Stimulated activated naive B cell treated with anti-CD40 and anti-IgM and Interleukin-4, amounts not matched to agents 10 μg/mL and 1 μg/mL and 100 μg/mL, for 72 hours (primary cell): ENCODE results near the gene CREB3L1.
A peak's percentile ranks its signal among the peaks of the same experiment; 100 is the strongest.

Experiments
- ATAC-seq, 2 donors: fragments of 150-1000 bp; cut with Tn5 transposase; replicated peaks; 2 replicates each; pipeline ENCODE4 v1.10.0; 2021; ENCODE audit warnings: moderate library complexity in 1 of 2
- DNase-seq: peaks from one replicate; pipeline ENCODE4 v3.0.0; 2021
- H3K27ac Mint-ChIP-seq: one replicate; pipeline ENCODE4 v1.8.0; 2022; ENCODE audit warnings: mild to moderate bottlenecking, mixed read lengths
- H3K27me3 Mint-ChIP-seq, 2 donors: one replicate each; pipeline ENCODE4 v1.8.0; 2022; ENCODE audit warnings: mixed read lengths in 2 of 2
- H3K36me3 Mint-ChIP-seq, 2 donors: one replicate each; pipeline ENCODE4 v1.8.0; 2022; ENCODE audit warnings: mixed read lengths in 2 of 2, mild to moderate bottlenecking in 1 of 2
- H3K4me1 Mint-ChIP-seq, 2 donors: one replicate each; pipeline ENCODE4 v1.8.0; 2022; ENCODE audit warnings: mixed read lengths in 2 of 2, mild to moderate bottlenecking in 1 of 2
- H3K4me3 Mint-ChIP-seq, 2 donors: one replicate each; pipeline ENCODE4 v1.8.0; 2022; ENCODE audit warnings: mild to moderate bottlenecking in 2 of 2, mixed read lengths in 2 of 2, moderate library complexity in 1 of 2
- H3K9me3 Mint-ChIP-seq, 2 donors: one replicate each; pipeline ENCODE4 v1.8.0; 2022; ENCODE audit warnings: mixed read lengths in 2 of 2, mild to moderate bottlenecking in 1 of 2

The CREB3L1 gene

GRCh38 chr11:46351148-46351547 lies 73.7 kb downstream of the CREB3L1 start:
- no peaks in the 10 kb centered on the region for H3K27me3 Mint-ChIP-seq
- ATAC-seq = no peak
- no peak for DNase-seq
- H3K36me3 Mint-ChIP-seq = peaks cover 4% of the 10 kb centered on the region in 2 donors
- peaks cover 40 to 65% of the 10 kb centered on the region in 2 donors for H3K4me1 Mint-ChIP-seq
- H3K4me3 Mint-ChIP-seq = no peak overlapping the region
- no peak overlapping the region for H3K27ac Mint-ChIP-seq
- no peaks in the 10 kb centered on the region for H3K9me3 Mint-ChIP-seq

DNA sequence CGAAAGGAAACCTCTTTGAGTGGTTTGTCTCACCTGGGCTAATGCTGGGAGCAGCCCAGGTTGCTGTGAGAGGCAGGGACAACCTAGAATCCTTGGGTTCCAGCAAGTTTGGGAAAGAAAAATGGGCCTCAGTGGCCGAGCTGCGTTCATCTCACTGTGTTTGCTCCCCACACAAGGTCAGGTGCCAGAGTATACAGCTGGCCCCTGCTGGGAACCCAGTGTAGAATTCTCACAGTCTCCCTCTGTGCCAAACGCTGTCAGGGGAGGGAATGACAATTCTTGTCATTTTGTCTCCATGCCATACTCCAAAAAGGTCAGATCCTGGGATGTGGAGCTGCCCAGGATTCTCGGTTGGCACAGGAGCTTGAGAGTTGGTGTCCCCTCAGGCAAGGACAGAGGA lies 74.1 kb downstream of the CREB3L1 start:
- H3K4me3 Mint-ChIP-seq = no peak overlapping the region
- ATAC-seq = no peak
- DNase-seq = no peak
- H3K27me3 Mint-ChIP-seq = no peaks in the 10 kb centered on the region
- peaks cover 38 to 61% of the 10 kb centered on the region in 2 donors for H3K4me1 Mint-ChIP-seq
- H3K36me3 Mint-ChIP-seq = peaks cover 4 to 8% of the 10 kb centered on the region in 2 donors
- H3K9me3 Mint-ChIP-seq = no peaks in the 10 kb centered on the region
- peak overlapping the region; percentile 70 for H3K27ac Mint-ChIP-seq

- Mint-ChIP-seq H3K36me3 (peaks cover 4 to 9% of the 10 kb centered on the region in 2 donors), H3K27me3 (no peaks in the 10 kb centered on the region), H3K4me3 (no peak overlapping the region), H3K27ac (peak overlapping the region; percentile 70), H3K4me1 (peaks cover 37 to 62% of the 10 kb centered on the region in 2 donors), H3K9me3 (no peaks in the 10 kb centered on the region)
- DNase-seq (no peak), ATAC-seq (no peak)
Observed at GRCh38 chr11:46352063-46352841, 74.8 kb downstream of the CREB3L1 start.

GRCh38 chr11:46353698-46354097 lies 76.2 kb downstream of the CREB3L1 start:
- DNase-seq = no peak
- Mint-ChIP-seq H3K4me3 (no peak overlapping the region), H3K4me1 (peaks cover 36 to 63% of the 10 kb centered on the region in 2 donors), H3K36me3 (peaks cover 4 to 9% of the 10 kb centered on the region in 2 donors), H3K9me3 (no peaks in the 10 kb centered on the region), H3K27me3 (no peaks in the 10 kb centered on the region), H3K27ac (peak overlapping the region; percentile 31)
- no peak for ATAC-seq

GRCh38 chr11:46356924-46357482 lies 79.5 kb downstream of the CREB3L1 start:
- Mint-ChIP-seq H3K27ac (no peak overlapping the region), H3K4me3 (no peak overlapping the region), H3K27me3 (no peaks in the 10 kb centered on the region), H3K36me3 (peaks cover 4 to 9% of the 10 kb centered on the region in 2 donors), H3K4me1 (peaks cover 31 to 56% of the 10 kb centered on the region in 2 donors), H3K9me3 (no peaks in the 10 kb centered on the region)
- no peak for ATAC-seq
- DNase-seq = no peak

DNA sequence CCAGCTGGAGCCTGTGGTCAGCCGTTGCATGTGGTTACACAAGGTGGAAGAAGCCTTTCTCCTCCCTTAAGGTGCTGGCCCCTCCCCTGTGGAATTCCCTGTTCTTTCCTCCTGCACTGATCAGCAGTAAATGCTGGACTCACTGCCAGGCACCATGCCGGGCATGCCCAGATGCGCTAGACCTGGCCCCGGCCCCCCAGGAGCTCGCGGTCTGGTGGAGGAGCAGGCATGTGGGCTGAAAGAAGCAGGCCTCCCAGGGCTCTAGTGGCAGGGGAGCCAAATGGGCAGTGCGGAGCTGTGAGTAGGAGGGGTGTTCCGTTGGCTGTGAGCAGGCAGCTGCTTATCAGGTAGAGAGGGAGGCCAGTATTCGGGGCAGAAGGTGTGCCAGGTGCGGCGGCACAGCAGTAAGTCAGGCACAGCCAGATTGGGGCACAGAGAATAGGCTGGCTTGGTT lies 80.0 kb downstream of the CREB3L1 start:
- peaks cover 4 to 9% of the 10 kb centered on the region in 2 donors for H3K36me3 Mint-ChIP-seq
- peaks cover 33 to 57% of the 10 kb centered on the region in 2 donors for H3K4me1 Mint-ChIP-seq
- H3K4me3 Mint-ChIP-seq = no peak overlapping the region
- no peaks in the 10 kb centered on the region for H3K27me3 Mint-ChIP-seq
- ATAC-seq (no peak), DNase-seq (no peak)
- no peak overlapping the region for H3K27ac Mint-ChIP-seq
- H3K9me3 Mint-ChIP-seq = no peaks in the 10 kb centered on the region

DNA sequence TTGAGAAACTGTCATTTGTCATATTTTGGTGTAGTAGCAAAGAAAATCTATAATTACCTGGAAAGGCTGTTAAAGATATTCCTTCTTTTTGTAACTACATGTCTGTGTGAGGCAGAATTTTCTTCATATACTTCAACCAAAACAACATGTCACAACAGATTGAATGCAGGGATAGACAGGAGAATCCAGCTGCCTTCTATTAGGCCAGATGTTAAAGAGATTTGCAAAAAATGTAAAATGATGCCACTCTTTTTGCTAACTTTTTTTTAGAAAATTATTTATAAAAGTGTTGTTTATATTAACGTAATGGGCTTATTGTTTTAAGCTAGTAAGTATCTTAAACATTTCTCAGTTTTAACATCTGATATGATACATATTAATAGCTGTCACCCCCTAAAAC lies 82.5 kb downstream of the CREB3L1 start:
- DNase-seq (no peak), ATAC-seq (no peak)
- Mint-ChIP-seq H3K4me1 (peaks cover 27 to 43% of the 10 kb centered on the region in 2 donors), H3K27me3 (no peaks in the 10 kb centered on the region), H3K27ac (no peak overlapping the region), H3K9me3 (no peaks in the 10 kb centered on the region), H3K4me3 (no peak overlapping the region), H3K36me3 (peaks cover 1 to 9% of the 10 kb centered on the region in 2 donors)

DNA sequence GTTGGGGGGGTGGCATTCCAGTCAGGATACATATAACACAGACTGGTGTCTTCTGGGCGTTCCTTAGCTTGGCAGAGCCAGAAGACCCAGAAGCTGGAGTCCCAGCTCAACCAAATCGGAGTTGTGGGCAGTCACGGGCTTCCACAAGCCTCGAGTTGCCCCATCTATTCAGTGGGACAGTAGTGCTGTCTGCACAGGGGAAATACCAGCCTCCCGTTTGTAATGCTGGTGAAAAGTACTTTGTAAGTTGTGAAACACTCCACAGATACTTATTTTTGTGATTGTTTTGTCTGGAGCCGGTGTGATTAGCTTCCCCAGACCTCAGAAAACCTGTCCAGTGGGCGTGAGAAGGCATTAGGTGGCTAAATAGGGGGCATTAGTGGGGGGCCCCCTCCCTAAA lies 83.4 kb downstream of the CREB3L1 start:
- Mint-ChIP-seq H3K27me3 (no peaks in the 10 kb centered on the region), H3K36me3 (peaks cover 0 to 7% of the 10 kb centered on the region in 2 donors), H3K4me1 (peaks cover 27 to 43% of the 10 kb centered on the region in 2 donors), H3K27ac (peak overlapping the region; percentile 84), H3K4me3 (peak overlapping the region; percentile 74 to 84), H3K9me3 (no peaks in the 10 kb centered on the region)
- ATAC-seq = peak; percentile 26 to 42
- DNase-seq = no peak

DNA sequence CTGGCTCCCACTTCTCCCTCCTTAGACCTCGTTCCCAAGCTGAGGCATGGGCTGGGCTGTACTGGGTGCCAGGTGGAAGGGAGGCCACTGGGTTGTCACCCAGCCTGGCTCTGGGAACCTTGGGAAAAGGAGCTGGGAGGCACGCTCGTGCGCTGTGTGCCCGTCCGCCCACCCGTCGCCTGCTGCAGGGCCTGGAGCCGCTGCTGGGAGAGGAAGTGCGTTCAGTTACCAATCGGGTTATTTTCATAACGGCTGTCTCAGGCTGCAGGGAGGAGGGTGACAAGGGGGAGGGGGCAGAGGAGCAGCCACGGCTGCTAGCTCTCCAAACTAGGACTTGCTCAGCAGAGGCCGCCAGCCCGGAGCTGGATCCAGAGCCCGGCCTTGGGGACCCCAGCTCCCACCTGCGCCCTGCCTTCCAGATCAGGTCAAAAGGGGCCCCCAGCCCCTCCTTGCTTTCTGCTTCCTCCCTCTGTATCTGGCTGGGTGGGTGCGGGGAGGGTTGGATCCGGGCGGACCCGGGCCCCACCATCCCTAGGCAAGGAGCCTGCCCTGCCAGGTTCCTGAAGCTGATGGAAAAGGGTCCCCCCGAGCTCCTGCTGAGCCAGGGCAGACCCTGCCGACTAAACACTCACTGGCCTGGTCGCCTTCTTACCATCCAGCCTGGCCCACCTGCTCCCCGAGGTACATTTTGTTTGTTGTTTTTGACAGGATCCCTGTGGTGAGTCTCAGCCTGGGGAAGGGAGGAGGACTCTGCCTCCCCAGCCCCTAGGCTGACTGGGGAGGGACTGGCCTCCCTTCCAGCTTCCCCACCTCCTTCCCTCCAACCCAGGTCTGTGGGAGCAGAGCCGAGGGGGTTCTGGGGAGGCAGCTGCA lies 84.1 kb downstream of the CREB3L1 start:
- Mint-ChIP-seq H3K27me3 (no peaks in the 10 kb centered on the region), H3K9me3 (no peaks in the 10 kb centered on the region), H3K4me1 (peaks cover 25 to 43% of the 10 kb centered on the region in 2 donors), H3K4me3 (peak overlapping the region; percentile 74 to 84), H3K27ac (peak overlapping the region; percentile 84), H3K36me3 (peaks cover 0 to 1% of the 10 kb centered on the region in 2 donors)
- ATAC-seq (peak; percentile 95 to 96), DNase-seq (peak; percentile 40)

- H3K4me1 Mint-ChIP-seq = peaks cover 25 to 40% of the 10 kb centered on the region in 2 donors
- peak overlapping the region; percentile 14 for H3K27ac Mint-ChIP-seq
- ATAC-seq (peak; percentile 16 to 26), DNase-seq (no peak)
- peak overlapping the region; percentile 74 to 84 for H3K4me3 Mint-ChIP-seq
- no peaks in the 10 kb centered on the region for H3K9me3 Mint-ChIP-seq
- peaks cover 1 to 3% of the 10 kb centered on the region in 2 donors for H3K36me3 Mint-ChIP-seq
- no peaks in the 10 kb centered on the region for H3K27me3 Mint-ChIP-seq
Observed at GRCh38 chr11:46362156-46363030, 84.9 kb downstream of the CREB3L1 start.

DNA sequence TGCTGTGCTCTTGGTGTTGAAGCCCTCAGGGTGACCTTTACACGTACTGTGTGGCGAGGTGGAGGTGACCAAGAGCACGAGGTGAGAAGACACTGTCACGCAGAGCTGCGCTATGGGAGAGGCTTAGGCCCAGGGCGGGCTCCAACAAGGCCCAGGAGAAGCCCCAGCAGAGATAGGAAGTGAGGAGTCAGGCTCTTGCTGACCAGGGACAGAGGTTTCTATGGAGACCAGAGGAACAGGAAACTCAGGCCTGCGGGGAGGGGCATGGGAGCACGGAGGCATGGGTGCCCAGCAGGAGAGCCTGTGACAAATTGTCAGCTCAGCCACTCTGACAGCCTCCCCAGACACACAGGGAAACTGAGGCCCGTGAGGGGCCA lies 85.6 kb downstream of the CREB3L1 start:
- Mint-ChIP-seq H3K36me3 (peaks cover 3% of the 10 kb centered on the region in 2 donors), H3K27me3 (no peaks in the 10 kb centered on the region), H3K4me3 (no peak overlapping the region), H3K4me1 (peaks cover 21 to 36% of the 10 kb centered on the region in 2 donors), H3K27ac (no peak overlapping the region), H3K9me3 (no peaks in the 10 kb centered on the region)
- ATAC-seq (no peak), DNase-seq (no peak)

- Mint-ChIP-seq H3K36me3 (peaks cover 7% of the 10 kb centered on the region in 2 donors), H3K4me1 (peaks cover 21 to 38% of the 10 kb centered on the region in 2 donors), H3K4me3 (no peak overlapping the region), H3K27me3 (no peaks in the 10 kb centered on the region), H3K27ac (no peak overlapping the region), H3K9me3 (no peaks in the 10 kb centered on the region)
- DNase-seq (no peak), ATAC-seq (no peak)
Observed at GRCh38 chr11:46363455-46364005, 86.1 kb downstream of the CREB3L1 start.

DNA sequence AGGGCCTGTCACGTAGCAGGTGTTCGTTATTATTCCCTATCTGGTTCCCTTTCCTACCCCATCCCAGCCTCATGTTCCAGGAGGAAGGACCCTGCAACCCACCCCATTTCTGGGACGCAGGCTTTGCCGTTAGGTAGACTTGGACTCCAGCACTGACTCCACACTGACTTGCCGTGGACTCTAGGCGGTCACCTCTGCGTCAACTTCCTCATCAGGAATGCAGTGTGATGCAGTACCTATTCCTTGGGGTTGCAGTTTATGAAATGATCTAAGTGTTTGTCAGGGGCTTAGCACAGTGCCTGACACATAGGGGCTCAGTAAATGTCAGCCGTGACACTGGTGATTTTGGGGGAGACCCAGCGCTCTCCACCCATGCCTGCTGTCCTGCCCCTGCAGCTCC lies 86.6 kb downstream of the CREB3L1 start:
- Mint-ChIP-seq H3K9me3 (no peaks in the 10 kb centered on the region), H3K27me3 (no peaks in the 10 kb centered on the region), H3K27ac (no peak overlapping the region), H3K36me3 (peaks cover 10 to 12% of the 10 kb centered on the region in 2 donors), H3K4me3 (no peak overlapping the region), H3K4me1 (peaks cover 23 to 43% of the 10 kb centered on the region in 2 donors)
- DNase-seq = no peak
- no peak for ATAC-seq
